Measurements from ENCODE around the gene FARP1. TPM values are rescaled to one million over a fixed set of nuclear protein-coding genes. Genes with fewer than 3 reads are reported as not detected.

Gene FARP1
- total RNA-seq, 1 donor from 2014 or later = 186 TPM

DNA sequence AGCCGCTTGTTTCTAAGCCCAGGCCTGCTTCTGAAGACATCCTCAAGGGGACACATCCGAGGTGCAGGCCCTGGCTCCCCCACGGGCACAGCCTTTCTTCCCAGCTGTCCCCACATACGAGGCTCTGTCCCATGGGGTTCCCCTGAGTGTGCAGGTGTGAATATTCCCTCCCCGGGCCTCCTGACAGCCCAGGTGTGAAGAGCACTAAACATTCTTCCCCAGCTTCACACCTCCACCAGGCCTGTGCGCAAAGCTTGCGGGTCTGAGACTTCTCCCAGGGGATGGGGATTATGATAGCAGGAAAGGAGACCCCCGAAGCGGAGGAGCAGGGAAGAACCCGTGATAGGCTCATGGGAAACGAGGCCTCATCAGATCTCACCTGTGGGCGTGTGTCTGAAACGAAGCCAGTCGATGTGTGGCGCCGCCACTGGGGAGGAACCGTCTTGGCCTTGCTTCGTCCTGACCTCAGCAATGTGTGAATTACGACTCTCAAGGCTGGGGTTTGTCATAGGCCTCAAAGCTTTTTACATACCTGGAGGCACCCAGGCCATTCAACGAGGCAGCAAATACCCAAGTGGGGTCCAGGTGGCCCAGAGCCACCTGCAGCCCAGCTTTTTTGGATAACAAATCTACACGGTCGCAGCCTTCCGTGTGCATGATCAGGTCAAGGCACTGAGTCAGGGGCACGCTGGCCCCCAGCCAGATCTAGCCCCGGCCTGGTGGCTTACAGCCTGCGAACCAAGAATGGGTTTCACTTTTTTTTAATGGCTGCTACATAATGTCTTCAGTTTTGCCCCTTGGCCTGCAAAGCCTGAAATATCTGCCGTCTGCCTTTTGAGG, 299.7 kb downstream of the FARP1 start:
- DNase-seq (ENCODE audit: low spot score) = no peak

DNA sequence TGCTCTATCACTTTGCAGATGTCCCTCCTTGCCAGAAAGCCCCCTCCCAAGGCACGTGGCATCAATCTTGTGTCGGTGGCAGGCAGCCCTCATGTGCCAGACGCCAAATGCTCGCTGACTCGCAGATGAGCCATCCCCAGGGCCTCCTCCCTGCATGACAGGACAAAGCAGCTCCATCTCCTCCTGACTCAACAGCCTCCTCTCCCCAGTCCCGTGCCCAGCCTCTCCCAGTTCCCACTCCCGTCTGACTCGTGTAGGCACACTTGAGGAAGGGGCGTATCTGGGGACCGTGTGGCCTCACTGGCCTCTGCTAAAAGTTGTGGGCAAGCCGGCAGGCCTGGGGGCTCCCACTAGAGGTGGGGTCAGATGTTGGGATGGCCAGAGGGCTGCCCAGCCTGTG, 300.4 kb downstream of the FARP1 start:
- no peak for DNase-seq (ENCODE audit: low spot score)

DNA sequence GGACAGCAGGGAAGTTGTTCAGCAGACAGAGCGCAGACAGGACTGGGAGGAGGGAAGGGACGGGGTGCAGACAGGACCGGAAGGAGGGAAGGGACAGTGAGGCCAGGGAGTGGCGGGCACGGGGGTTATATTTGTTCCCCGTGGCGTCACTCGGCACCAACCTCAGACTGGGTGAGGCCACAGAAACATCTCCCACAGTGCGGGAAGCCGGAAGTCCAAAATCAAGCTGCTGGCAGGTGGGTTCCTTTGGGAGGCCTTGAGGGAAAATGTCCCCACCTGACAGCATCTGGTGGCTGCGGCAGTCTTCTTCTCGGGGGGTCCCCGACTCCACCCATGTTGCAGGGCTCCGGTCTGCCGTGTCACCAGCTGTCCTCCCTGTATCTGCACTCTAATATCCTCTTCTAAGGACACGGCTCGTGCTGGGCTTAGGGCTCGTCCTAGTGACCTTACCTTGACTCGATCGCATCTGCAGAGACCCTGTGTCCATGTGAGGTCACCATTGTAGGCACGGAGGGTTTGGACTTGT, 301.0 kb downstream of the FARP1 start:
- no peak for DNase-seq (ENCODE audit: low spot score)

DNA sequence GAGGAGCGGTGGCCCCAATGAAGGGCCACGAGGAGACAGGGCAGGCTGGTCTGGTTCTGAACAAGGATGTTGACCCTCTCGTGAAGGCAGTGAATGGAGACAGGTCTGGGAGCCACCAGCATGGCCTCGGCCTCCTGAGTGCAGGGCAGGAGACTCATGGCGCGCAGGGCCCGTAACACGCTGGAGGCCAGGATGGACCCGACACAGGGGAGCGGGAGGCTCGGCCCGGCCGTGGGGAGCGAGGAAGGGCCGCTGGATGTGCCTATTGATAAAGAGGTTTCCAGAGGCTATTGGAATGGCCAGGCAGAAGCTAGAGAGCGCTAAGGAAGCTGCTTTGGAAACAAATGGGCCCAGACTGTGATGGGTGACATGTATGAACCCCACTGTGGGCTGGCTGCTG, 301.5 kb downstream of the FARP1 start:
- DNase-seq (ENCODE audit: low spot score) = no peak

DNA sequence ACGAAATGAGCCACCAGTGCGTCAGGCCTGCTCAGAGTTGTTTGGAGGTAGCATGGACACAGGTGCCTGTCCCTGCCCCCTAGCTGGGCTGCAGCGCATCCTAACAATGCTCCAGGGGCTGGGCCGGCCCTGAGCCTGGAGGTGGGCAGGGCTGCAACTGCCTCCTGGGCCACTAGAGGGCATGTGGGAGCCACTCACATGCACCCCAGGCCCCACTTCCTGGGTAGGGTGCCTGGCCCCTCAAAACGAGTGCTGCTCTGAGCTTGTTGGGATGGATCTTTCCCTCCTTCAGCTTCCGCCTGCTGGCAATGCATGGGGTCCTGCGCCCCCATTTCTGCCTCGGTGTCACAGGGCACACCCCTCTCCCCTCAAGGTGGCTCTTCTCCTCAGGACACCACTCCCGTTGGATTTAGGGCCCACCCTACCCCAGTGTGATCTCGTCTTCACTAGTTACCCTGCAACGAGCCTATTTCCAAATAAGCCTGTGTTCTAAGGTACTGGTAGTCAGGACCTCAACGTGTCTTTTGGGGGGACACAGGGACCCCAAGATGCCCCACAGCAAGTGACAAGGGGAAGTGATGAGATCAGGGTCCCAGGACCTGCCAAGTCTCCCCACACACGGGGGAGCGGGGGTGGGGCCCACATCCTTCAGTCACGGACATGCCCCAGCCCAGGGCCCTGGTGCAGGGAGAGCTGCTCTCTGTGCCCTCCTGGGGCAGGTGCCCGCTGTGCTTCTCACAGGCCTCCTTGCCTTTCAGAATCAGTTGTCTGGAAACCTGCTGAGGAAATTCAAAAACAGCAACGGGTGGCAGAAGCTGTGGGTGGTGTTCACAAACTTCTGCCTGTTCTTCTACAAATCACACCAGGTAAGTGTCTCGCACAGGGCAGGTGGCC, 302.7 kb downstream of the FARP1 start:
- DNase-seq (ENCODE audit: low spot score) = peak; percentile 74

DNA sequence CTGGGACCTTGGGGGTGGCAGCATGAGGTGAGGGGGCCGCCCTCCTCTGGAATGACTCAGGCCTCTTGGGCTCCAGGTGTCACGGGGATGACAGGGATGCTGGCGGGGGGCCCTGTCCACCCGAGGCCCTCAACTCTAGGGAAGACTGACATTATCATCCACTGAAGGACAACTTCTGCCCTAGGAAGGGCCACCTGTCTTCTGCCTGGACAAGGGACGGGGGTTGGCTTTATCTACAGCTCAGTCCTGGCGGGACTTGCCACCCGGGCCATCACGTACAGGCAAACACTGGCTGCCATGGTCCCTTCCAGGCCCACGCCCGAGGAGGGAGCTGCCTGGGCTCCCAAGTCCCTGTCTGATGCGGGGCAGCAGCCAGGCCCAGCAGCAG, 303.3 kb downstream of the FARP1 start:
- DNase-seq (ENCODE audit: low spot score) = no peak

DNA sequence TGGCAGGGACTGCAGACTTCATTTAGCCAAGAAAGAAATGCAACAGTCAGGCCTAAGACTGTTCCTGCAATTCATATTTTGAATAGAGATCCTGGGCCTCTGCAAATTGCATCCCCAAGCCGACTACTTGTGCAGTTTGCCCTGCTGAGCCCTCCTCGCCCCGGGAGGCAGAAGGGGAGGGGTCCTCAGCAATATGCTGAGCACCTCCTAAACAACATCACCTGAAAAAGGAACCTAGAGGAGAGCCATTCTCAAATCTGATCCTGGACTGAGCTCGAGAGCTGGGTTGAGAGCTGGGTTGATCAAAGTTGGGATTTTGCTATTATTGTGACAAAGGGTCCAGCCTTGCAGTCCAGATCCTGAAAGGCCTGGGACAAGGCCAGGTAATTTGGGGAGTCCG, 304.2 kb downstream of the FARP1 start:
- no peak for DNase-seq (ENCODE audit: low spot score)

DNA sequence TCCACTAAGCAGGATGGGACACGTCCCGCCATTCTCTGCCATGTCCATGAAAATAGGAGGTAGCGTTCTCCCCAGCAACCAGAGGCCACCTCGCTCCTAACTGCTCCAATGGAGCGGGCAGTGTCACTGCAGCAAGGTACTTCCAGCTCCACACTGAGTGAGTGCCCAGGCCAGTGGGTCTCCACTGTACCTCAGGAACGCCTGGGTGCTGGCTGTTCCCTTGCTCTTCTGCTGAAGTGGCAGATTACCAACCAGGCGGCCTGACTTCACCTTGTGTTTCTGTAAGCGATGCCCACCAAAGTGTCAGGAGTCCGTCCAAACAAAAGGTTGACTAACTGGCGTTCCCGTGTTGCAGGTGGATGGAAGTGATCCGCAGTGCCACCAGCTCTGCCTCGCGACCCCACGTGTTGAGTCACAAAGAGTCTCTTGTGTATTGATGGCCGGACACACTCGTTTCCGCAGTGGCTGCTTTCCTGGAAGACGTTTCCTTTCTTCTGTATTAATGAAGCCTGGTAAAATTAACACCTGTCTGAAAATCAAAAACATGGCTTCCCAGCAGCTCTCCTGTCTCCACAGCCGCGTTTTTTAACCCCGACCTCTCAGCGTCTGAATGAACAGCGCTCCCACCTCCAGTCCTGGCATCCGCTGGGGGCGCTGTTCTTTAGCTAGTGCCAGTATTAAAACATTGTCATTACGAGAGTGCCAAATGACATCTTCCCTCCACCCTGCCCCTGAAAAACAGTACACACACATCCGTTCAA, 305.2 kb downstream of the FARP1 start:
- DNase-seq (ENCODE audit: low spot score) = no peak

DNA sequence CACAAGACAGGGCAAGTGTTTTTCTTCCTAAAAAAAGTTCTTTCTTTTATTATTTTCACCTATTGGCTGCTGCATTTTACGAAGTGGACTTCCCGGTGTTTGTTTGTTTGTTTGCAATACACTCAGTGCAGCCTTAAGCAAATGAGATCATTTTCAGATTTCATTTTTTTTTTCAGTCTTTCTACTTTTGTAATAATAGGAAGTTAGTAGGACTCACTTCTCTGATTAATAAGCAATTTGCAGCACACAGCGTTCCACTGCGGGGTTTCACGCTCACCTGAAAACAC, 305.7 kb downstream of the FARP1 start:
- no peak for DNase-seq (ENCODE audit: low spot score)

DNA sequence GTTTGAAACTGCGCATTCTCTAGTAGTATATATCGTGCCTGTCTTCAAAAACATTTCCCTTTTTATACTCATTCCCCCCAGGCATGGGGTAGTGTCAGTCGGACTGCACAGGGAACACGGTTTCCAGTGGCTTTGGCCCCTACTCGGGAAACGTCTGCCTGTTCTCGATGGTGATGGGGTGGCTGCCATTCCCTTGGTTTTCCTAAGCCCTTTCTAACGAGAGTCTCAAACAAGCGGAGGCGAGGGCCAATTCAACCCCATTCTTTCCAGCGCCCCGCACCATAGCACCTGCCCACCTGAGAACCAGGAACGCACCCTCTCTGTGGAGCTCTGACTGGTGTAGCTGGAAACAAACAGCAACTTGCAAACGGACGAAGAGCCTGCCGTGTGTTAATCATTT, 306.4 kb downstream of the FARP1 start:
- no peak for DNase-seq (ENCODE audit: low spot score)

DNA sequence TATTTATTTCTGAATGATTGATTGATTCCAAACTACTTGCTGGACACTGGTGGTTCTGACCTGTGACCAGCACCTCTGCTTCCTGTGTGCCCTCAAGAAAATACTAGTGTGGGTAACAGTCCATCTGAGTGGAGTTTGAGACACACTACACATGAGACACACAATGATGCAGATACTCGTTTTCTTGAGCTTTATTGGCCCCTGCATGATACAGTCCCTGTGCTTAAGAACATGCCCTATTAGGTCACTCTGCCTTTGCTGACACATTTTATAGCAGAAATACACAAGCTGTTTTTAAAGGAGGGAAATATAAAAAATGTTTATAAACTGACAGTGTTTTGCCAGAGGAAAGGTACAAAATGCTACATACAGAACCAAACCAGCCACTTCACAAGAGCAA, 307.1 kb downstream of the FARP1 start:
- no peak for DNase-seq (ENCODE audit: low spot score)

DNA sequence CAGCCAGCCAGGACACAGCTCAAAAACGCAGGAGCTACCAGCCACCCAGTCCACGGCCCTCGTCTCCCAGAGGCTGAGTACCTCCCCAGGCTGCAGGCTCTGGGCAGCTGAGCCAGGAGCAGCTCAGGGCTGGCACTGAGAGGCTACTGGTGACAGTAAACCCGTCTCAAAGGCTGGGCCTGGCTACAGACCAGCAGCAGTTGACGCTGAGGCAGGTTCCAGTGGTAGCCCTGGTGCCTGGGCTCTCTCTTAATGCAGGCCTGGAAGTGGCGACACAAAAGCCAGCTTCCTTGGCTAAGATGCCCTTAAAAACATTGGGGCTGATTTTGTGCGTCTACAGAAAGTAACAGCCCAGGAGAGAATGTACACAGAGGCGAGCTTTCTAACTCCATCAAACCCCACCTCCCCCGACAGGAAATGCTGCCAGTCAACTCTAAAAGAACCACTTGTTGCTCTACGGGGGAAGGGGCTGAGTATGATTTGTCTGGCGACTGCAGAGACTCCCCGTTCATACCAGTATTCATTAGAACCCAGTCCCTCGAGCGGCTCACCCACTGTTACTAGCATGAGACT, 307.7 kb downstream of the FARP1 start:
- no peak for DNase-seq (ENCODE audit: low spot score)

DNA sequence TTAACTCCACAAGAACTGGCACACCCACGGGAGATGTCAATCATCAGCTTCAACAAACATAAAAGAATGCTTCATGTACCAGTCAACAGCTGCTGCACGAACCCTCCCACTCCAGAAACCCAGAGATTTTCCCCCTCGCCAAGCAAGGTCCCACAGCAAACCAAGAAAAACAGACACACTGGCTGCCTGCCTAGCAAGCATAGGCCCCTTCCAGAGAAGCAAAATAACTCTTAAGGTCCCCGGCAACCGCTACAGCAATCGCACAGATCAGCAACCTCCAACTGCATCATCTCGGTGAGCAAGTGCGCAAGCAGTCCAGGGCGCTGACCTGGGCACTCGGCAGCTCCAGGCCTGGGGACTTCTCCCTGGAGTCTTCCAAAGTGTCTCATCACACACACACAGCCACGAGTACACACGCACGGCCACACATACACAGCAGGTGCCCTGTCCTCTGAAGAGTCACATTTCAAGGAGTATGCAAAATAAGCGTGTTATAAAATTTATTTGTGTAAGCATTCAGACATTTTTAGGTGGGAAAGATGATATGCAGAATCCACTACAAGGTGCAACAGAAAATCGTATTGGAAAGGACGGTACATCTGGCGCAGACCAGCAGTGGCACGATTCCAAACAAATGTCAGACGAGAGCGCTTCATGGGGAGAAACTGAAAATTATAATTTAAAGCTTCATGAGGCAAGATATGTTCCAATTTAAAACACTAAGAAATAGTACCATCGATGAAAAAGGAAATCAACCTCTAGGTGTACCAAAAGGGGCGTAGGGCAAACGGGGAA, 309.0 kb downstream of the FARP1 start:
- no peak for DNase-seq (ENCODE audit: low spot score)

DNA sequence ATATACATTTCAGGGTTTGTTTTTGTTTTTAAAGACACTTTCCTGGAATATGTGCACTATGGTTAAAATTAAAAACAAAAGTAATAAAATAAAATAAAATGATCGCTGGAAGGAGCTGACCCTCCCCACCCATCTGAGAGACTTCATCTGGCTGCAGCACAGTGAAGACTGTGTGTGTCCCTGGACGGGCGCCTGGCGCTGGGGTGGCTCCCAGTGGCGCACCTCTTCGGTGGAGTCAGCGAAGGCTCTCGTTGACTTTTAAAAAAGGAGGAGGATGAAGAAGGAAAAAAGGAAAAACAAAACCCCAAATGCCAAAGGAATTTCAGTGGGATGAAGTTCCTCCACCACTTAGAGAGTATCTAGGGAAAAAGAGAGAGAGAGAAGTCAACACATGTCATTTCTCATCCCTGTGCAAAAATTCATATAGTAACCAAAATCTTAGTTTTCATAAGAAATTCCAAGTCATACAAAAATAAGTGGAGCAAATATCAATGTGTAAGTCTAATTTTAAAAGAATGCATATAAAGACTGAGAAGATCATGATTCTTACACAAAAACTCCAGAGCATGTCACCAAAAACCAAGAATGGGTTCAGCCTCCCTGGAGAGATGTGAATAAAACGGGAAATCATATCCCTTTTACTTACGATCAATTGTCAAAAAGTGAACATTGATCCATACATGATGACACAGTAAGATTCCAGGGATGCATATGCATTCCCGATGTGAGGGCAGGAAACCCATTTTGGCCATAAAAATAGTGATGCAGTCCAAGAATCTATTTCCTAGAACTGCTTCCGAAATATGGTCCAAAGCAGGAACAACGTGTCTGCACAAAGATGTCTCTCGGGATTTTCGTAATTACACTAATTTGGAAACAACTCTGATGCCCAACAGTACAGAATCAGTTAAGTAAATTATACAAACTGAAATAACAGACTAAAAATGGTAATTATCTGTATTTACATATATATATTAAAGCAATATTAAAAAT, 310.3 kb downstream of the FARP1 start:
- no peak for DNase-seq (ENCODE audit: low spot score)

DNA sequence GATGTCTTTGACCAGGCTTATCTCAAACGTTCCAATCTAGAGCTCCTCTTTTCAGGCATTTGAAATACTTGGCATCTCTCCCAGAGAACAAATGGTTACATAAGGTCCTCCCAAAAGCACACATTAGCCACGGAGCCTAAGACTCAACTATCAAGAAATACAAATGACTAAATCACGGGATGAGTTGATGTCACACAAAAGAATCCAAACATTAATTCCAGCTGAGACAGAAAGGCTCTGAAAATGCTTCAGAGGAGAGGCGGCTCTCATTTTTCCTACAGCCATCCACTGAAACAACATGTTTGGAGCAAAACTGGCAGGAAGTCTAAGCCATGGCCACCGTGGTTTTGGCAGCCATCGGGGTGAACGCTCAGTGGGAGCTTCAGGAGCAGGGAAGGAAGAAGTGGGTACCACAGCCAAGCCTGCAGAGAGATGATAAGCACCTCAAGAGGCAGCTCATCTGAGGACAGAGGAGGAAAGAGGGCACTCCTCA, 311.5 kb downstream of the FARP1 start:
- DNase-seq (ENCODE audit: low spot score) = no peak

DNA sequence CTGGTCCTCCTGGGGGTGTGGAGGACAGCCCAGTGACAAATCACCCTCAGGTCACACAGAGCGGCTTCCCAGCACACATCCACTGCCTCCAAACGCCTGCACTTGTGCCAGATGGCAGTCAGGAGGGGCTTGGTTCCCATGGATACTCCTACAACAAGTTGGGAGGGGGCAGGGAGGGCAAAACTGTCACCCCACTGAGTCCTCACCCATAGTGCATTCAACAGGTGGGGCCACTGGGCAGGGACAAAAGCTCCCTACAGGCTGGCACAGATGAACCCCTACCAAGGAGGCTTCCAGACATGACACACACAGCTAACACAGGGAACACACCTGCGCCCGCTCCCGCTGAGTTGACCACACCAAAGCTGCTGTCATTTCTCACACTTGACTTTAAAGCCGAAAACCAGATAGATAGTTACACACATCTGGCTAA, 313.5 kb downstream of the FARP1 start:
- no peak for DNase-seq (ENCODE audit: low spot score)

DNA sequence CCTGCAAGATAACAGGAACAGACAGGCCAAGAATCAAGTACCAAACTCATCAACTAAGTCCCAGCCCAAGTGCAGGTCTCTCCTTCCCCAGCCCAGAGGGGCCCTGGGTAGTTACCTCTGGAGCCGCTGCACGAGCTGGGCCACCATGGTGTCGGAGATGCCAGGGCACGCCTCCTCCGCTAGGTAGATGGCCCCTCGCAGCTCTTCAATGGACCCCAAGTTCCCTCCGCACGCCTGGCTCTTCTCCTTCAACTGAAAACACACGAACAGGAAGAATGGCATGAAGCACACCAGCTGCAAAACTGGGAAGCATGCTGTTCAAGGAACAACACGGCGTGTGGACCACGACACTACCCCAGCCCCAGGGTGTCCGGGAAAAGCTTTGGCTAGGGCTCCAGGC, 314.2 kb downstream of the FARP1 start:
- DNase-seq (ENCODE audit: low spot score) = no peak

DNA sequence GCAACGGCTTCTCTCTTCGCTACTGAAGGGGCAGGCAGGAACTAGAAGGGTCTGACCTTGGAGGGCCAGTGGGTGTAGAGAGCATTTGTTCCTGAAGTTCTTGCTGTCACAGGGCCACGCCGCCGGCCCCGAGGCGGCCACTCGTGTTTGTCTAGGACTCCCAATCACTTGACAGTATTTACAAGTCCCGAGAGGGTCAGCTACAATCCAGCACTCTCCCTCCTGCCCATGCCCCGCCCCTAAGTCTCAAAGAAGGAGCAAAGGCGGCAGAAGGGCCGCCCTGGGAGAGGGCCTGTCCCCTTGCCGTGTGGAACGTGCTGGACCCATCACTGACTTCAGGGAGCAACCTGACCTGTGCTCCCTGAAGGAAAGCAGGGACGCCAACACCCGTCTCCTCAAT, 315.5 kb downstream of the FARP1 start:
- no peak for DNase-seq (ENCODE audit: low spot score)

DNA sequence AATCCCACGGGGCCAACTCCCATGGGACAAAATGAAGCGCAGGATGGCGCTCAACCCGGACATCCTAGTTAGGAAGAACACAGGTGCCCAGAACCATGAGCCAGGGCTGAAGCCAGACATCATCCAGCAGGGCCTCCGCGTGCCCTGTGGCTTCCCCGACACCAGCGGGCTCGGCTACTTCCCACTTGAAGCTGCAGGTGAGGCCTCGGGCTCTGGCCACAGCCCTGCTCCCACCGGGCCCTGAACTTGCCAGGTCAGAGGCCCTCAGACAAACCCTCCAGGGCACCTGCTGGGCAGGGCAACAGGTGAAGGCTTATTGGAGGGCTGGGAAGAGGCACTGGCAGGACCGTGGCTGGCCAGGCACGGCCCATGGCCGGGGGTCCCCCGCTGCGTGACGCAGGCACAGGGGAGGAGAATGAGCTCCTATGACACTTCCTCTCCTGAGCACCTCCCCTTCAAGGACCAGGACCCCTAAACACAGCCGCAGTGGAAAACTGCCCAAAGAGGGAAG, 316.3 kb downstream of the FARP1 start:
- DNase-seq (ENCODE audit: low spot score) = no peak

All from ureter (tissue), 1 donor.